ENCODE measurements around the gene PPP1R9A.

Gene PPP1R9A

DNA sequence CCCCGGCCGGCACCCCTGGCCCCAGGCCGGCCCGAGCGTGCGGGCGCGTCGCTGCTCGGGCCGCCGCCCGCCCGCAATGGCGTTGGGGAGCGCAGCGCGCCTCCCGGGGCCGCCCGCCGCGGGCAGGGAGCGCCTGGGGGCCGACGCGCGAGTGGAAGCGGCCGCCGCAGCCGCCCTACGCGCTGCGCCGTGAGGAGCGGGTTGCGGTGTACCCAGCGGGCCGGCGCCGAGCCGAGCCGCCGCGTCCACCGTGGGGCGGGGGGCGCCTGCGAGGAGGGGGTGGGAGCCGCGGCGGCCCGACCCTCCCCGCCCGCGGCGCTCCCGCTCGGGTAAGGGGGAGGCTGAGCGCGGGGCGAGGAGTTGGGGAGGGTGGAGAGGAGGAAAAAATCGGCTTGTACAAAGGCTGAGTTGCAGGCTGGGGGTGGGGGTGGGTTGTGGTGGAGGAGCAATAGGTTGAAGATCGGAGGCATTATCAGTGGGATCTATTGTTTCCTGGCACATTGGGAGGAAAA, 473 bp downstream of the PPP1R9A start:
- H3K27me3 ChIP-seq (ENCODE audit: control insufficient read depth, insufficient read depth, low read length): no peaks in the 10 kb centered on the region
- H2AFZ ChIP-seq: peak overlapping the region; percentile 93
- H3K4me2 ChIP-seq (ENCODE audit: low read length): peak overlapping the region; percentile 79
- peaks cover 9% of the 10 kb centered on the region for H3K4me1 ChIP-seq
- H3K79me2 ChIP-seq: peaks cover 9% of the 10 kb centered on the region
- no peak for TF ChIP-seq CTCF (IDR thresholded peaks at IDR 0.05)
- H3K36me3 ChIP-seq (ENCODE audit: control insufficient read depth, insufficient read depth, low read length): no peaks in the 10 kb centered on the region
- peak overlapping the region; percentile 91 for H3K27ac ChIP-seq
- peak overlapping the region; percentile 63 for H3K4me3 ChIP-seq (ENCODE audit: low read depth, low read length)
- H3K9me3 ChIP-seq (ENCODE audit: control insufficient read depth, low read length): no peaks in the 10 kb centered on the region
- H3K9ac ChIP-seq: peak overlapping the region; percentile 81

DNA sequence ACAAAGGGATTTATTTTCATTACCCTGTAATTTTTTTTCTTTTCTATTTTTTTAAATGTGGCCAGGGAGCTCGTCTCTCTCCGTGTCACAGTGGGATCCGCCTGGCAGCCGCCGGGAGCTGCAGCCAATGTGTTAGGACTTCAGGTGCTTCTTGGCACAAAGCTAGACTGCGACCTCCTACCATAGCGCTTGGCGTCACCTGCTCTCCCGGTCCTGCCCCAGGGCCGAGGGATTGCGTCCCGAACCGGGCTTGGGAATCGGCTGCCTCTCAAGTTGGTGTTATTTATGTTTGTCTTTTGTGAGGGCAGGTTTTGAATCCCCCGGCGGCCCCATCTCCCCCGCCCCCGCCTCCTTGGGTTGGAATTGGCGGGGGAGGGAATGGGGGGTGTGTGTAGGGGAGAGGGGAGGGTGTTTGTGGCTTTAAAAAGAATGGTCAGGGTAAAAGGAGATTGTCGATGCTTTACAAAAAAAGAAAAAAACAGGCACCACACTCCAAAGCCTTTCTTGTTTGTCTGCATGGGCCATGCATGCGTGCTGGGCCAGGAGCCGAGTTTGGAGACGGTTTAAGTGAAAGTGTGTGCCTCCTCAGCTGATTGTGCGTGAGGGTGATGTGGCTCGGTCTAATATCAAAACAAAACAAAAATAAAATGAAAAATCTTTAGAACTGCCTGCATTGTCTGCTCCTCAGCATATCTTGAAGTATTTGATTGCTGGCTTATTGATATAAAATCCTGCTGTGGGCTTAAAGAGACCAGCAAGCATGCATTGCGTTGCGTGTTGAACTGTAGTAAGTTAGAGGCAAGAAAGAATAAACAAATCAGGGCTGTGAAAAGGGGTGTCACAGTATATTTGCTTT, 1.2 kb downstream of the PPP1R9A start:
- Histone ChIP-seq H3K9ac (peak overlapping the region; percentile 81), H3K4me3 (ENCODE audit: low read depth, low read length) (peak overlapping the region; percentile 63), H2AFZ (peak overlapping the region; percentile 93), H3K27me3 (ENCODE audit: control insufficient read depth, insufficient read depth, low read length) (no peaks in the 10 kb centered on the region), H3K79me2 (peaks cover 9% of the 10 kb centered on the region), H3K4me2 (ENCODE audit: low read length) (peak overlapping the region; percentile 79), H3K36me3 (ENCODE audit: control insufficient read depth, insufficient read depth, low read length) (no peaks in the 10 kb centered on the region), H3K4me1 (peaks cover 9% of the 10 kb centered on the region), H3K27ac (peak overlapping the region; percentile 91), H3K9me3 (ENCODE audit: control insufficient read depth, low read length) (no peaks in the 10 kb centered on the region)
- no peak for TF ChIP-seq CTCF (IDR thresholded peaks at IDR 0.05)

- TF ChIP-seq CTCF (IDR thresholded peaks at IDR 0.05): no peak
- peak overlapping the region; percentile 91 for H3K27ac ChIP-seq
- H2AFZ ChIP-seq: peak overlapping the region; percentile 93
- H3K36me3 ChIP-seq (ENCODE audit: control insufficient read depth, insufficient read depth, low read length): no peaks in the 10 kb centered on the region
- H3K27me3 ChIP-seq (ENCODE audit: control insufficient read depth, insufficient read depth, low read length): no peaks in the 10 kb centered on the region
- H3K79me2 ChIP-seq: peaks cover 9% of the 10 kb centered on the region
- H3K9me3 ChIP-seq (ENCODE audit: control insufficient read depth, low read length): no peaks in the 10 kb centered on the region
- no peak overlapping the region for H3K9ac ChIP-seq
- peak overlapping the region; percentile 63 for H3K4me3 ChIP-seq (ENCODE audit: low read depth, low read length)
- peaks cover 9% of the 10 kb centered on the region for H3K4me1 ChIP-seq
- peak overlapping the region; percentile 79 for H3K4me2 ChIP-seq (ENCODE audit: low read length)
These were observed 1.7 kb downstream of the PPP1R9A start for GRCh38 chr7:94909179-94909466.

DNA sequence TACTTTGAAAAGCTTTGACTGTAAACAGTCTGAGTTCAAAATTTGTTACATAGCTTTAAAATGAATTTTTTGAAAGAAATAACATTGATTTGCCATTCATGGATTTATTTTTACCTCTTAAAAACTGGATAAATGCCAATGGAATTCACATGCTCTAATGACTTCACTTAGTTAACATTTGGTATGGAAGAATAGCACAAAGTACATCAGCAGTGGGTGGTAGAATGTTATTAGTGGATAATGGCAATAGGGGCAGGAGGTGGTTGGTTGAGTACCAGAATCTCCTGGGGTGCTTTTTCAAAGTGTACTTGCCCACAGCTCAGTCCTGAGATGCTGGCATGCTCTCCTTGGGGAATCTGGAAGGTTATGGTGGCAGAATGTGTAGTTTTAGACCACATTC, 4.7 kb downstream of the PPP1R9A start:
- H3K4me3 ChIP-seq (ENCODE audit: low read depth, low read length): no peak overlapping the region
- H3K4me1 ChIP-seq: peaks cover 9% of the 10 kb centered on the region
- no peaks in the 10 kb centered on the region for H3K27me3 ChIP-seq (ENCODE audit: control insufficient read depth, insufficient read depth, low read length)
- H3K4me2 ChIP-seq (ENCODE audit: low read length): peak overlapping the region; percentile 21
- no peak overlapping the region for H3K27ac ChIP-seq
- no peak for TF ChIP-seq CTCF (IDR thresholded peaks at IDR 0.05)
- no peak overlapping the region for H2AFZ ChIP-seq
- H3K79me2 ChIP-seq: peaks cover 9% of the 10 kb centered on the region
- no peaks in the 10 kb centered on the region for H3K36me3 ChIP-seq (ENCODE audit: control insufficient read depth, insufficient read depth, low read length)
- no peaks in the 10 kb centered on the region for H3K9me3 ChIP-seq (ENCODE audit: control insufficient read depth, low read length)
- no peak overlapping the region for H3K9ac ChIP-seq

DNA sequence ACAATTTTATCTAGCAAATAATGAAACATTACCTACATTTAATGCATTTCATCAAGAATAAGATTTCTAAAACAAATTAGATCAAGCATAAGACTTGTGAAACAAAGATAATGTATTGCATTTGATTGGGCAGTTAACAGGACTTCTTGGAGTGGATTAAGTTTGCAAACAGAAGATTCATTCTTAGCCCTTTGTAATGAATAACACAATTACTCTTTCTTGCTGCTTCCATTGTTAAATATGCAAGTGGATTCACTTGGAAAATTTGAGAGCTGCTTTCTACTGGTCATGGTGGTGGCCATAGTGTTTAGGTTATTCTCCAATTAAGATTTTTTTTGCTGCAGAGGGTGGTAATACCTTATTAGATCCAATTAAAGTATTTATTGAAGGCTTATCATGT, 6.0 kb downstream of the PPP1R9A start:
- no peak overlapping the region for H3K27ac ChIP-seq
- no peak for TF ChIP-seq CTCF (IDR thresholded peaks at IDR 0.05)

More for the DNA sequence above, 6.0 kb downstream of the PPP1R9A start:
- H3K36me3 ChIP-seq (ENCODE audit: control insufficient read depth, insufficient read depth, low read length): no peaks in the 10 kb centered on the region
- peaks cover 9% of the 10 kb centered on the region for H3K4me1 ChIP-seq
- peaks cover 9% of the 10 kb centered on the region for H3K79me2 ChIP-seq
- H2AFZ ChIP-seq: no peak overlapping the region
- H3K9me3 ChIP-seq (ENCODE audit: control insufficient read depth, low read length): no peaks in the 10 kb centered on the region
- H3K4me3 ChIP-seq (ENCODE audit: low read depth, low read length): no peak overlapping the region
- H3K4me2 ChIP-seq (ENCODE audit: low read length): no peak overlapping the region
- no peak overlapping the region for H3K9ac ChIP-seq
- H3K27me3 ChIP-seq (ENCODE audit: control insufficient read depth, insufficient read depth, low read length): no peaks in the 10 kb centered on the region

Data from parathyroid adenoma (tissue), 2 donors.